ENCODE measurements around the gene CHIA.

CHIA gene

GRCh38 chr1:111369645-111370044, 79.0 kb downstream of the CHIA start:
- no peak for TF ChIP-seq CTCF (conservative IDR thresholded peaks at IDR 0.05; ENCODE audit: control insufficient read depth, insufficient read depth, low read depth, low read length)
- DNase-seq (ENCODE audit: low read depth): no peak
- H3K4me3 ChIP-seq (ENCODE audit: control insufficient read depth, low read depth, low read length): no peak overlapping the region

Measured in fibroblast of mammary gland (primary cell).